Measurements from ENCODE around the gene AMPD3. TPM values are rescaled to one million over a fixed set of nuclear protein-coding genes. Genes with fewer than 3 reads are reported as not detected.

AMPD3 gene
- total RNA-seq, 1 experiment from 2014 or later, result 1.5 TPM

DNA sequence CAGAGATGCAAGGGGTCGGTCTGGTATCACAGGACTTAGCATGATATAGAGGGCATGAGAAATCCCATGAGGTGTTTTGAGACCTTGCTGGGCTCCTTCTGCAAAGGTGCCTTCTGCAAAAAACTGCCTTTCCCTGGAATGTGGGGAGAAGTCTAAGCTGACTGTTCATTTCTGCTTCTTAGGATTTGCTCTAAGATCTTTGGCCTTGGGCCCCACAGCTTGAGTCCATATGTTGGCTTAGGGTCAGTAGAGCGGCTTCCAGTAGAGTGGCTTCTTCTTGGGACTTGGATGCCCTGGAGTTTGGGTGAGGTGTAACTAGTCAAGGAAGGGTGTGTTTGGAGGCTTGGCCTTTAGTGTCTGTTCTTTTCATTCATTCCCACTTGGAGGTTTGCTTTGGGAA, 37.0 kb downstream of the AMPD3 start:
- peaks cover 17% of the 10 kb centered on the region for H3K4me1 ChIP-seq (replicated peaks)
- no peak overlapping the region for H3K4me3 ChIP-seq
- no peak overlapping the region for H3K27ac ChIP-seq
- H3K9me3 ChIP-seq (replicated peaks), result no peaks in the 10 kb centered on the region
- no peak for DNase-seq (ENCODE audit: low read depth in 1 of 2, low spot score in 2 of 2)
- no peaks in the 10 kb centered on the region; the same call in 1 of the 2 replicates for H3K36me3 ChIP-seq
- no peaks in the 10 kb centered on the region for H3K27me3 ChIP-seq (replicated peaks)

- Histone ChIP-seq H3K36me3 (no peaks in the 10 kb centered on the region; the same call in 1 of the 2 replicates), H3K27ac (no peak overlapping the region), H3K4me3 (no peak overlapping the region), H3K9me3 (replicated peaks) (no peaks in the 10 kb centered on the region), H3K27me3 (replicated peaks) (no peaks in the 10 kb centered on the region), H3K4me1 (replicated peaks) (peaks cover 17% of the 10 kb centered on the region)
- peak in 1 of 2 experiments; percentile 31 for DNase-seq (ENCODE audit: low read depth in 1 of 2, low spot score in 2 of 2)
Observed at GRCh38 chr11:10493041-10493663, 38.1 kb downstream of the AMPD3 start.

DNA sequence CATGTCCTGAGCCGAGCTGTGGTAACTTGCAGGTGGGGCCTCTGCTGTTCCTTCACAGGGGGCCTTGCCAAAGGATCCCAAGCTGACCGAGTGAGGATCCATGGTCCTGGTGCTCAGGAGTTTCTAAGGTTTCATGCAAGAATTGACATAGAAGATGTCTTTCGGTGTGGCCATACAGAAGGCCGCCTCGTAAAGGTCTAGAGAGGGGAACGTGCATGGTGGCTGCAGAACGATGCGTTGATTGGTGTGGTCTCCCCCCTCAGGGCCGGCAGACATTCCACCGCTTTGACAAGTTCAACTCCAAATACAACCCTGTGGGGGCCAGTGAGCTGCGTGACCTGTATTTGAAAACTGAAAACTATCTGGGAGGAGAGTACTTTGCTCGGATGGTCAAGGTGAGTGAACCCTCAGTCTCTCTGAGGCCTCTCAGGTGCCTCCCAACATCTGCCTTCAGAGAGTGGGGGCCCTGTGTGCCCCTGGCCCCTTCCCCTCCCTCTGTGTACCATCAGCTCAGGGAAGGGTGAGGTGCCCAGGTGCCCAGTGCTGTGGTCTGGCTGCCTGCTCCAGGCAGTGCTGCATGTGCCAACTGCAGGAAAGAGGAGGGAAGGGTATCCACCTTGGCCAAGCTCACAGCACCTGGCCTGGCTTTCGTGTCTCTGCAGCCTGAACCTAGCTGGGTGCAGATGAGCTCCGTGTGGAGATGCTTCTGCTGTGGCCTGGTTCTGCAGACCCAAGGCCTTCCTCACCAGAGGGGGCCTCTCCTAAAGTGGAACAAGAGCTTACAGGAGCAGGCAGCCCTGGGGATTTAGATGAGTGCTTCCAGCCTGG, 39.8 kb downstream of the AMPD3 start:
- DNase-seq (ENCODE audit: low read depth in 1 of 2, low spot score in 2 of 2), result peak in 1 of 2 experiments; percentile 28
- Histone ChIP-seq H3K4me3 (no peak overlapping the region), H3K36me3 (no peaks in the 10 kb centered on the region; the same call in 1 of the 2 replicates), H3K4me1 (replicated peaks) (peaks cover 17% of the 10 kb centered on the region), H3K9me3 (replicated peaks) (no peaks in the 10 kb centered on the region), H3K27ac (no peak overlapping the region), H3K27me3 (replicated peaks) (no peaks in the 10 kb centered on the region)

GRCh38 chr11:10495464-10495786, 40.4 kb downstream of the AMPD3 start:
- Histone ChIP-seq H3K9me3 (replicated peaks) (no peaks in the 10 kb centered on the region), H3K27ac (no peak overlapping the region), H3K4me1 (replicated peaks) (peaks cover 11% of the 10 kb centered on the region), H3K36me3 (no peaks in the 10 kb centered on the region; the same call in 1 of the 2 replicates), H3K27me3 (replicated peaks) (no peaks in the 10 kb centered on the region), H3K4me3 (no peak overlapping the region)
- DNase-seq (ENCODE audit: low read depth in 1 of 2, low spot score in 2 of 2), result peak in 1 of 2 experiments; percentile 26

DNA sequence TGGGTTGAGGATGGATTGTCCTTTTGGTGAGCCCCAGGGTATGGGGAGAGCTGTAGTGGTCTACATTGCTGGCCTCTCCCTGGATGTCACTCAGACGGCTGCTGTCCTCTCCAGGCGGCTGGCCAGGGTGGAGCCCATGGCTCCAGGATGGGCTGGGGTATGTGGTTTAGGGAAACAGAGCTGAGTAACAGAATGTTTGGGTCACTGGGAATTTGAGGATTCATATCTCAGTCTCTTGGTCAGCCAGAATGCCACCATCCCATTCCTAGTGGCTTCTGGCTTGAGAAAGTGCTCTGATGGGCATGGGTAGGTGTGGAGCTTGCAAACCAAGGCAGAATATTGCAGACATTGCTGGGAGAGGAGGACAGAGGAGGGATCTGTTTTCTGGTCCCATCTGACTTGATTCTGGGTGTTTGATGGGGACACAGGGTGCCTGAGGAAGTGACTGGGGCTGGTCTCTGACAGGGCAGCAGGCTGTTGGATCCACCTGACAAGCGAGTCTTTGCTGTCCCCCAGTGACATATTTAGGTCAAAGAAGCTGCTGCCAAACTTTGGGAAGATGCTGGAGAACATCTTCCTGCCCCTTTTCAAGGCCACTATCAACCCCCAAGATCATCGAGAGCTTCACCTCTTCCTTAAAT, 41.4 kb downstream of the AMPD3 start:
- Histone ChIP-seq H3K4me3 (no peak overlapping the region), H3K27me3 (replicated peaks) (no peaks in the 10 kb centered on the region), H3K4me1 (replicated peaks) (peaks cover under 1% of the 10 kb centered on the region), H3K27ac (no peak overlapping the region), H3K36me3 (no peaks in the 10 kb centered on the region; the same call in 1 of the 2 replicates), H3K9me3 (replicated peaks) (no peaks in the 10 kb centered on the region)
- no peak for DNase-seq (ENCODE audit: low read depth in 1 of 2, low spot score in 2 of 2)

- no peak overlapping the region for H3K4me3 ChIP-seq
- no peaks in the 10 kb centered on the region; the same call in 1 of the 2 replicates for H3K36me3 ChIP-seq
Observed at GRCh38 chr11:10497371-10498021, 42.4 kb downstream of the AMPD3 start.

GRCh38 chr11:10498022-10498400, 42.9 kb downstream of the AMPD3 start:
- Histone ChIP-seq H3K36me3 (no peaks in the 10 kb centered on the region), H3K27ac (no peak overlapping the region), H3K4me1 (replicated peaks) (no peaks in the 10 kb centered on the region), H3K4me3 (no peak overlapping the region), H3K9me3 (replicated peaks) (no peaks in the 10 kb centered on the region), H3K27me3 (replicated peaks) (no peaks in the 10 kb centered on the region)
- peak in 1 of 2 experiments; percentile 27 for DNase-seq (ENCODE audit: low read depth in 1 of 2, low spot score in 2 of 2)

More at GRCh38 chr11:10497371-10498021, 42.4 kb downstream of the AMPD3 start:
- Histone ChIP-seq H3K4me1 (replicated peaks) (no peaks in the 10 kb centered on the region), H3K27me3 (replicated peaks) (no peaks in the 10 kb centered on the region), H3K9me3 (replicated peaks) (no peaks in the 10 kb centered on the region), H3K27ac (no peak overlapping the region)
- peak in 1 of 2 experiments; percentile 26 for DNase-seq (ENCODE audit: low read depth in 1 of 2, low spot score in 2 of 2)

- H3K36me3 ChIP-seq, result no peaks in the 10 kb centered on the region
- H3K9me3 ChIP-seq (replicated peaks), result no peaks in the 10 kb centered on the region
Observed at GRCh38 chr11:10498426-10499250, 43.6 kb downstream of the AMPD3 start.

GRCh38 chr11:10499452-10499851, 44.4 kb downstream of the AMPD3 start:
- no peaks in the 10 kb centered on the region for H3K27me3 ChIP-seq (replicated peaks)
- no peaks in the 10 kb centered on the region for H3K9me3 ChIP-seq (replicated peaks)
- H3K4me1 ChIP-seq (replicated peaks), result no peaks in the 10 kb centered on the region
- H3K4me3 ChIP-seq, result no peak overlapping the region
- H3K36me3 ChIP-seq, result no peaks in the 10 kb centered on the region
- no peak for DNase-seq (ENCODE audit: low read depth in 1 of 2, low spot score in 2 of 2)
- H3K27ac ChIP-seq, result no peak overlapping the region

More at GRCh38 chr11:10498426-10499250, 43.6 kb downstream of the AMPD3 start:
- no peaks in the 10 kb centered on the region for H3K27me3 ChIP-seq (replicated peaks)
- no peak overlapping the region for H3K4me3 ChIP-seq
- H3K27ac ChIP-seq, result no peak overlapping the region
- no peaks in the 10 kb centered on the region for H3K4me1 ChIP-seq (replicated peaks)
- peak in 1 of 2 experiments; percentile 27 for DNase-seq (ENCODE audit: low read depth in 1 of 2, low spot score in 2 of 2)

GRCh38 chr11:10499874-10500601, 45.0 kb downstream of the AMPD3 start:
- Histone ChIP-seq H3K36me3 (no peaks in the 10 kb centered on the region), H3K27ac (no peak overlapping the region)

DNA sequence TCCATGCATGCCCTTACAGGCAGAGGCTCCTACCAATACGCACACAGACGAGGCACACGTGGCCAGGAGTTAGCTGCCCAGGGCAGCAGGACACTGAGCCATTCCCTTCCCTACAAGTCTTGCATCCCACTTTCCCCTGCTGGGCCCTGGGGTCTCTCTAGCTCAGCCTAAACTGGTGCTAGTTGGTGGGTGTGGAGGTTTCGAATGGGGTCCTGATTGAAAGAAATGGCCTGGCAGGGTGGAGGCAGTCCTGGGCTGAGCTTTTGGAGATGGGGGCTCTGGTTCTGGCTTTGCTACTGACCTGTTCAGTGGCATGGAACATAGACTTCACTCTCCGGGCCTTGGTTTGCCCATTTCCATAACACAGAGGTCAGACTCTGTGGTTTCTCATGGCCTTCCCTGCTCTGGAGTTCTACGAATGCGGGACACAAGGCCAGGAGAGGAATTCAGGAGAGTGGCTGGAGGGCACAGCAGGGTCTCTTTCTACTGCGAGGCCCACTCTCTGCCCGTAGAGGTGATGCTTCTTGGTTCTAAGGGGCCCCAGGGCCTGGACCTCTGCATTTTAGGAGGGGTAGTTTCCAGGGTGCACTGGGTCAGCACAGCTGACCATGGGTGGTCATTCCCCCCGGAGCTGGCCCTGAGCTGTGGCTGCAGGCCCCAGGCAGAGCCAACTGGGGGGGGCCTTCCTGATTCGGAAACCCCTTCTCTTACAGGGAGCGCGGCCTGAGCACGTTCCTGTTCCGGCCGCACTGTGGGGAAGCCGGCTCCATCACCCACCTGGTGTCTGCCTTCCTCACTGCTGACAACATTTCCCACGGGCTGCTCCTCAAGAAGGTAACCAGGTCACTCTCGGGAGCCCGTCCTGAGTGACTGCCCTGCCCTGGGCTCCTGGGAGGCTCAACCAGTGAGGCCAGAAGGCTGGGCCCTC, 46.0 kb downstream of the AMPD3 start:
- Histone ChIP-seq H3K36me3 (no peaks in the 10 kb centered on the region), H3K27me3 (replicated peaks) (no peaks in the 10 kb centered on the region; the same call in 1 of the 2 replicates), H3K4me3 (no peak overlapping the region), H3K4me1 (replicated peaks) (no peaks in the 10 kb centered on the region), H3K9me3 (replicated peaks) (no peaks in the 10 kb centered on the region), H3K27ac (no peak overlapping the region)
- DNase-seq (ENCODE audit: low read depth in 1 of 2, low spot score in 2 of 2), result peak in 1 of 2 experiments; percentile 26

More at GRCh38 chr11:10499874-10500601, 45.0 kb downstream of the AMPD3 start:
- H3K27me3 ChIP-seq (replicated peaks), result no peaks in the 10 kb centered on the region
- no peaks in the 10 kb centered on the region for H3K4me1 ChIP-seq (replicated peaks)
- no peak overlapping the region for H3K4me3 ChIP-seq
- DNase-seq (ENCODE audit: low read depth in 1 of 2, low spot score in 2 of 2), result peak in 1 of 2 experiments; percentile 25
- no peaks in the 10 kb centered on the region for H3K9me3 ChIP-seq (replicated peaks)
